ELR (cell line): ENCODE data around the gene TSC22D1.

Experiments used
- DNase-seq: peaks from one replicate; pipeline ENCODE4 v3.0.0-alpha.2; 2015; ENCODE audit warnings: low read depth

TSC22D1 gene

DNA sequence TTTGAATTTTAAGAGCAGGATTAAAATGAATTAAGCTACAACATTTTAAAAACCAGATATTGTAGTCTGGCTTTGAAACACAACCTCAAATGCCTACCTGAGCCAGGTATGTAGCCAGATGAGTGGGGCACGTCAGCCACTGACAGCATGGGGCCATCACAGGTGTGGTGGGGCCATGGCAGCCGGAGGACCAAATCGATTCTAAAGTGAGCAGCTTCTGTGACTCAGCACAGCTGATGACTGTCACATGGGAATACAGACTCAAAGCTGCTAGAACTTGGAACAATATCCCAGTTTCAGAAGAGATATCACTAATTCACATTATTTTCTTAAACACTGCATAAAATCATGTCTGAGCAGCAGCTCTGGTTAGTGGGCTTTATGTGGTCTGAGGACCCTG is 149.7 kb downstream of the TSC22D1 start:
- DNase-seq, result no peak

DNA sequence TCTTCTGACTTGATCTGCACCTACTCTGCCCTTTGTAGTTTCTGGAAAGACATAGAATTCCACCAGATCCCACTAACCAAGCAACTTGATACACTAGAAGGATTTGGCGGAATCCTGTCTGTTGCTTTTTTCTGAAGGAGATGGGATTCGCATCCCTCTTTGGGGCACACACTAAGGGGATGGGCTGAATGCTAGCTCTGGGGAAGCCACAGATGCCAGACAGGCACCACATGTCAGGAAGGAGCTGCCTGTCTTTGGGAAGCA is 150.4 kb downstream of the TSC22D1 start:
- DNase-seq, result no peak

DNA sequence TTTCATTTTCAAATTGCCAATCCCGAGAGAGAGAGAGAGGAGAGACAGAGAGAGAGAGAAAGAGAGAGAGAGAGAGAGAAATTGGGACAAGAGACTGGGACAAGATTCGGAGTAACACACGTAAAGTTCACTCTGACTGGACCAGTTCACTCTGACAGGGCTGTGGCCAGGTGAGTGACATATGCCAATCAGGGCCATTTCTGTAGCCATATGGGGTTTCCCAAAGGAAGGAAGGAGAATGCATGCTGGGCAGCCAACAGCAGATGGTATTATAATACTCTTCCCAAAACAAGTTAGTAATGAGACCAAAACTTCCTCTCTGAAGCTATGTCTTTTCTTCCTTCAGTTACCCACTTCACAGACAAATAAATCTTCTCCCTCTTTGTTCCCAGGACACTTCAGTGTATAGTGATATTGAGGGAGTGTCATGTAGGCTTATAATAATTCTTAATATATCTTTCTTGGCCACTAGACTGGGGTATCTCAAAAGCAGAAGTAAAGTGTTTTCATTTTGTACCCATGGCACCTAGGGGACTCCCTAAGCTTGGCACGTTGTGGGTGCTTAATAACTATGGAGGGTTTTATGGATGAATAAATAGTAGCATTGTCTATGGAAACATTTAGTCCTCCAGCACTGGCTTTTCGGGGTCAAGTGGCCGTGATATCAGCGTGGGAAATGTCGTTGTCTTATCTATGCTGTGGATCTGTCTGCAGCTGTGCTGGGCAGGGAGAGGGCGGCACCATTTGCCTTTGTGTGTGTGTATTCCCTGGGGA is 150.9 kb downstream of the TSC22D1 start:
- no peak for DNase-seq

DNA sequence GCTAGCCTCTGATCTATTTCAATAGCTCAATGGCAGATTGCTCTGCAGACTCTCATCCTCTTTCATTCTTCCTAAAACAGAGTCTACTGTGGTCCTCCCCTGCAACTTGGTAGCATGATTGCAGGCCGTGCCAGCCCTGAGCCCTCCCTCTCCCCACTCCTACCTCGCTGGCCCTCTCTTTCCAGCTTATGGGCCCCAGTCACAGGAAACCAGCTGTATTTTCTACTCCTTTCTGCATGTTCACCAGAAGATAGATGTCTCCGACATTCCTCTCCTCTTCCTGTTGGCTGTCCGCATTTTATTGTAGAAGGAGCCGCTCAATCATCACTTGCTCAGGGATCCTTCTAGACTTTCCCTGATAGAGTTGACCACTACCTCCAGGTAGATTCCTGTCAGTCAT is 152.3 kb downstream of the TSC22D1 start:
- DNase-seq, result no peak

DNA sequence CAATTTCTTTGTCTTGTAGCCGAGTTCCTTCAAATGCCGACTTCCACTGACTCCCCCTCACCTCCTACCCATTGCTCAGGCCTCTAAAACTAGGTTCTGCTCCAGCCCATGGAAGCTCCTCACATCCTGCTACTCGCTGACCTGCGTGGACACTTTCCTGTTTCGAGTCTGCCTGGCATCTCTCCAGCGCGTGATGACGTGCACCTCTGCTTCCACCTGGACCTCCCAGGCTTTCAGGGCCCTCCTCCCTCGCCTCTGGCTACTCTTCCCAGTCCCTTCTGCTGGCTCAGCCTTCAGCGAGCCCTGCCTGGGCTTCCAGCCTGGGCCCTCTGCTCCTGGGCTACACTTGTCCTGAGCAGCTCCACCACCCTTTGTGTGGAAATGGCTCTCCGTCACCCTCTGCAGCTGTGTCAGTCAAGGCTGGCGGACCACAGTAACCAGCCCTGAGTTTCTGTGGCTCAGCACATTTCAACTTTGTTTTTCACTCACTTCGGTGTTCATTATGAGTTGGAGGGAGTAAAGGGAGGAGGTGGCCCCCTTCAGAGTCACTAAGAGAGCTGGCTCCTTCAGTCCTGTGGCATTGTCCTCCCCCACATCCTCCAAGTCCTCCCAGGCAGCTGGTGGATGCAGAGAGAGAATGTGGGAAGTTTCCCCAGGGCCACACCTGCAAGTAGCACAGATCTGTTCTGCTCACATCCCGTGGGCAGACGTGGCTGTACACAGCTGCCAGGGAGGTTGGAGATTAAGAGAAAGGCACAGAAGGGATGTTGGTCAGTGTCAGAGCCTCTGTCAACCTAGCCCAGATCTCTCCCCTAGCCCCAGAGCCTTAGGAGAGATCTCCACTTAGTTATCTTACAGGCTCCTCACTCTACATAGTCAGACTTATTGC is 153.1 kb downstream of the TSC22D1 start:
- no peak for DNase-seq

DNA sequence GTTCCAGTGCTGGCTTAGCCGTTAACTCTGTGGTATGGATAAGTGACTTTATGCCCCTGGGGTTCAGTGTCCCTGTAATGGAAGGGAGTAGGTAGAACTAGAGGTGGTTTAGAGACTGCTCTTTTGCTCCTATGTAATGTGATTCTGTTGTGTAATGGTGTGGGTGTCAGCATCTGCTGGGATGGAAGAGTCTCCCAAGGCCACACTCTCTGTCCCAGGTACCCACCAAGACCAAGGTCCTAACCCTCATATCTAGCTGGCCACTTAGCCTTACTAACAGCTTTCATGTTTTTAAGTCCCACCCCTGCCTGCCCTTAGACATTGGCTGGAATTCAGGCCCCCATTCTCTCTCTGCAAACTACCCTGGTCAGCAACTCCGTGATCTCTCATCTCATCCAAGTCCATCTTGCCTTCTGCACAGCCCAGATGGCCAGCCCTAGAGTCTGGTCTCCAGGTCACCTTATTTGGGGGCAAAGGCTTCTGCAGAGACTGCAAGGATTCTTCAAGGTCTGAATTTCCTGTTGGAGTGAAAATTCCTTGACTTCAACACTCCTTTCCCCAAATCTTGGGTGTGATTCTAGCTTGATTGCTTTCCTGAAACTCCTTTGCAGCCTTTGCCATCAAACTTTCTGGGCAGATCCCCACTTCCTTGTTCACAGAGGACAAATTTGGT is 154.1 kb downstream of the TSC22D1 start:
- no peak for DNase-seq

DNA sequence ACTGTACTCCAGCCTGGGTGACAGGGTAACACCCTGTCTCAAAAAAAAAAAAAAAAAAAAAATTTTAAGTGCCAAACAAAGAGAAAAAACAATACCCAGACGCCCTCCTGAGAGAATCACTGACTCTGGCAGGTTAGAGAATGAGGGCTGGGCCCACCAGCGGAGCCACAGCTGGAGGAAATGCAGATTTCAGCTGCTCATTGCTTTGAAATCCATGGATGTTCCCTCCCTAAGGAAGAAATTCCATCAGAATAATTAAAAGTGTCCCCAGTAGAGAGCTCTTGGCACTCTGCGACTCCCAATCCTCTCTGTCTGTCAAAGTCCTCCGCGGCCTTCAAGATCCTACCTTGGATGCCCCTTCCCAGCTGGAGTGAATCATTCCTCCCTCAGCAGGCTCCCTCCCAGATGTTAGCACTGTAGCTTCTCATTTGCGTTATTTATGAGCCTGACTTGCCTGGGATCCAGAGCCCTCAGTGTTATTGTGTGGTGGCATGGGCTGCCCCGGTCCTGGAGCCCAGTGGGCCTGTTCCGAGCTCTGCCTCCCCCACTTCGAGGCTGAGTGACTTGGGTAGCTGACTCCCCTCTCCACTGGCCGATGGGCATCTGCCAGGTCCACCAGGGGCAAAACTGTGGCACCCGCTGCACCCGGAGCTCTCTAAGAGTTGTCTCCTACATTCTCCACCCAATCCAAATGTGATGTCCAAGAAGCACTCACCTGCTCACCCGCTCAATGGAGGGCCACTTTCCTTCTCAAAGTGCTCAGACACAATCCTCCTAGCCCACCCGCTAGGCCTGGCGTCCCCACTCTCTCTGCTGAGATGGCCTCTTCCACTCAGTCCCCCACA is 155.5 kb downstream of the TSC22D1 start:
- DNase-seq, result no peak

DNA sequence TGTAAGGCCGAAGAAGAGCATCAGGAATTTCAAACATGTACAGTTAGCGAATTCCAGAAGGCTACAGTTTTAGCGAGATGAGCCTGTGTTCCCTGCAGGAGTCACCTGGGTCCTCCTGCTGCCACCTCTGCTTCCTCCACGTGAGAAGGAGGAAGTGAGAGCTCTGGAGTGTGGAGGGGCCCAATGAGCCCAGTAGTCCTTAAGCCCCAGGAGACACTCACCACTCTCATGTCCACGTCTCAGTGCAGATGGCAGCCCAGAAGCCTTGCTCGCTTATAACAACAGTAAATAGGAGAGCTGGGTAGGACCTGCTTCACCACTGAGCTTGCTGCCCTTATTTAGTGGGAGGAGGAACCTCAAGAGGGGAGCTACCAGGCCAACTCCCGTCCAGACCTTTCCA is 158.3 kb downstream of the TSC22D1 start:
- DNase-seq, result no peak

DNA sequence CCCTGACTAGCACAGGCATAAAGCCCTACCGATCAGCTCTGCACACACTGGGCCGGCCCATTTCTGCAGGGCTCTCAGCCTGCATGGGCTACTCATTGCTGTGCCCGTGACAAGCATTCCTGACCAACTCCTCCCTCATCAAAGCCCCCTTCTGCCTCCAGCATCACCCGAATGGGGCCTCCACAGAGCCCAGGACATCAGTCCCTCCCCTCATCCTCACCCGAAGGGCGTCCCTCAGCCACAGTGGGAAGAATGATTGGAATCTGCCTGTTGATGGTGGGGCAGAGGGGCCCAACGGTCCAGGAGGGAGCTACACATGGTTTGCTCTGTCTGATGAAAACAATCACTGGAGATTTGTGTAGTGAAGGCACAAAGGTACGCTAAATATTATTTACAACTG is 158.7 kb downstream of the TSC22D1 start:
- no peak for DNase-seq

DNA sequence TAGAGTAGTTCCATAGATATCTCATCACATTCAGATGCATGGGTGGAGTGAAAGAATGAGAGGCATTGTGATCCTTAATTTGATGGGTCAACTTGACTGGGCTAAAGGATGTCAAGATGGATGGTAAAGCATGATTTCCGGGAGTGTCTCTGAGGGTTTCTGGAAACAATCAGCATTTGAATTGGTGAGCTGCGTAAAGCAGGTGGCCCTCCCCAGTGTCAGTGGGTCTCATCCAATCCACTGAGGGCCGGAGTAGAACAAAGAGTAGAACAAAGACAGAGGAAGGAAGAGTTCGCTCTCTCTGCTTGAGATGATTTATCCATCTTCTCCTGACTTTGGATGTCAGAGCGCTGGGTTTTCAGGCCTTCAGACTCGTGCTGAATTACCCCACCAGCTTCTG is 159.4 kb downstream of the TSC22D1 start:
- no peak for DNase-seq

DNA sequence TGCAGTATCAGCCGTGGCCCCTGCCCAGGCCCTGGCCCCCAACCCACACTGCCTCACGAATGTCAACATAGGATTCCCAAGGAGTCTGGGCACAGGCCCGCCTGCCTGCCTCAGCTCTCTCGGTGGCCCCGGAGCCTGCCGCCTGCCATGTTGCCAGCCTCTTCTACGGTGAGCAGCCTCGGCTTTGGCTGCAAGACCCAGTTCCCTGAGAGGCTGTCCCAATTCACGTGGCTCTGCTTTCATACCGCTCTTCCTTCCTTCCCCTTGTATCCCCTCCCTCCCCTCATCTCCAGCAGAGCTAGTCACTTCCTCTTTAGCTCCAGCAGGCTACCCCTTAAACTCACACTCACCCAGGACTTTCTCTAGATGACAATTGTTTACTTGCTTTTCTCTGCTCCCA is 159.8 kb downstream of the TSC22D1 start:
- DNase-seq, result no peak

DNA sequence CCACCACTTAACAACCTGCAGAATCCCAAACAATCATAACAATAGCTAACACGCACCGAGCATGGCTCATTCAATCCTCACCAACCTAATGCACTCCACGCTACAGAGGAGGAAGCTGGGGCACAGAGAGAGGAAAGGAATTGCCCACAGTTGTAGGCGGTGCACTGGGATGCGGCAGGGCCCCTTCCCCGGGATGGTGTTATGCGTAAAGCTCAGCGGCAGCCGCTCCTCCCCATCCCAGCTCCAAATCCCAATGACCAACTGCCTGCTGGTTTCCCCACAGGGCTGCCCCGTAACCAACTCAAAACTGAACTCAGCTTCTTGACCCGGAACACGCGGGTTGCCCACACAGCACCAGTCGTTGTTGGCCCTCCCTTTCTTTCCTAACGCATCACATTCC is 160.3 kb downstream of the TSC22D1 start:
- no peak for DNase-seq

DNA sequence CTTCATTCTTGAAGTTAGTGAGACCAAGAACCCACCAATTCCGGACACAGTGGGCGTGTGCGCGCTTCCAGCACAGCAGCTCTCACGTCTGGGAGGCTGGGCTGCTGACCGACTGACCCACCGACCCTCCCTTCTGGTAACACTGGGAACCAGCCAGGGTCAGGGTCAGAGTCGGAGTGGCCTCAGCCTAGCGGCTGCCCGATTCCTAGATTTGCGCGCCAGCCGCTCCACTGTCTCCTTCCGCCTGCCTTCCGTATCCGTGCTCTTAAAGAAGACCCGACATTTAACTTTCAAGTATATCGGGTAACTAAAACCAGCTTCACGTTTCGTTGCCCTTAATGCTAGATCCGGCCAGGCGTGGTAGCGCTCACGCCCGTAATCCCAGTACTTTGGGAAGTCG is 161.4 kb downstream of the TSC22D1 start:
- no peak for DNase-seq

DNA sequence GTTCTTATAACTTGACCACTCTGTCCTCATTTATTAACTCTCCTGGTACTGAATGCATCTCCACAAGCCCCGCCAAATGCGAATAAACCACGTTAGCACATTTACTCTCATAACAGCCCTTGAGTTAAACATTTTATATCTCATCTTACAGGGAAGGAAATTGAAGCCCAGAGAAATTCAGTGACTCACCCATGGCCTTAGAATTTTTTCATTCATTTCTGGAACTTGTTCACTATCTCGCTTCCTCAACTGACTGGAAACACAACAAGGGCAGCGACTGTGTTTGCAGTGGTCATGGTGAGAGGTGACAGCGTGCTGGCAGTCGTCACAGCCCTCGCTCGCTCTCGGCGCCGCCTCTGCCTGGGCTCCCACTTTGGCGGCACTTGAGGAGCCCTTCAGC is 163.0 kb downstream of the TSC22D1 start:
- DNase-seq, result no peak

DNA sequence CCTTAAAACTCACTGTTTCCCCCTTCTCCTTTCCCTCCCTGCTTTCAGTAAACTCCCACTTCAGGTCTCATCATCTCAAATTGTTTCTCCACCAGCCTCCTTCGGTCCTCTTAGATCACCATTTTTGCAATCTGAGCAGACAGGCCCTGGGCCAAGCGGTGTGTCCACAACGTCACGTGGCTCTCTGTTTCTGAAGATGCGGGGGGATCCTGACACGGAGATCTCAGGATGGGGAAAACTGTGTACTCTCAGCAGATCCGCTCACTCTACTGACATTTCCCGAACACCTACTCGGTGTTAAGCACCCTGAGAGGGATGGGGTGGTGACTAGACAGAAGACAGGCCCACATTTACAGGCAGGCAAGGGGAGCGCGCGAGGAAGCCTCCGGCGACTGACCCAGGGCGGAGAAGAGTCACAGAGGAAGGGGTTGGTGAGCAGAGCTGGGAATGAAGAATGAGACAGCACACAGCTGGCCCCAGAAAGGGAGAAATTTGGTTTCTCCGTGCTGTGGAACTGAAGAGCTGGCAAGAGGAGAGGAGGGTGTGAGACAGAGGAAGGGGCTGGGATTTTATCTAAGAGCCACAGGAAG is 163.7 kb downstream of the TSC22D1 start:
- no peak for DNase-seq

DNA sequence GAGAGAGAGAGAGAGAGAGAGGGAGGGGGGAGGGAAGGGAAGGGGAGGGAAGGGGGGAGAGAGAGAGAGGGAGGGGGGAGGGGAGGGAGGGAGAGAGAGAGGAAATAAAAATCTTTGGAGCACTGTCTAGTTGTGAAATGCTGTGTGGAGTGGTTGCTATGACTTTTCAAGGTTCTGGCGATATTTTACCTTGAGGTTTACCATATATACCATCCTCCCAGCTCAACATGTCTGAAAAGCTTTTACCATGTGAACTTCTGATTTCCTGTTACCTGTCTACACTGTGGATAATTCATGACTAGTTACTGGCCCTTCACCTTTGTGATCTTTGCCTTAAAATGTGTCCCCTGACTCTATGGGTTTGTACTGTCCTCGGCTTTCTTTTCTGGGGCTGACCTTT is 164.3 kb downstream of the TSC22D1 start:
- DNase-seq, result no peak

DNA sequence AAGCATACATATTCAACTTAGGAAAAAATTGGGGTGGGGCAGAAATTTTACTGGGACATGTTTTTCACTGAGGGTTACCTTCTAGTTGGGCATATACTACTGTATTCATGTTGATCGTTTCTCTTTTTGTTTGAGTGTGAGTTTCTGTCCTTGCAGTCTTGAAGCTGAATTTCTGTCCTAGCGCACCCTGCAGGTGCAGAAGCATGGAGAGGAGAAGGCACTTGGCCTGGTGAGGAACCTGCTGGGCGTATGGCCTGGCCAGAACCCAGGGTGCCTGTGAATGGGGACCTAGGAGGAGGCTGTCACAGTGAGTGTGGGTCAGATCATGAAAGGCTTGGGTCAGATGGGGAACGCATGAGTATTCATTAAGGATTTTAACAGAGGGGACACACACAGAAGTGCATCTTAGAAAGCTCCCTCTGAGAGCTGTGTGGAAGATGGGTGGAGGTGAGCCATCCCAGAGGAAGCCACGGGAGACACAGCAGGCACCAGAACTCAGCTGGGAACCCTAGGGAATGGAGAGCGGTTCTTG is 165.7 kb downstream of the TSC22D1 start:
- no peak for DNase-seq

DNA sequence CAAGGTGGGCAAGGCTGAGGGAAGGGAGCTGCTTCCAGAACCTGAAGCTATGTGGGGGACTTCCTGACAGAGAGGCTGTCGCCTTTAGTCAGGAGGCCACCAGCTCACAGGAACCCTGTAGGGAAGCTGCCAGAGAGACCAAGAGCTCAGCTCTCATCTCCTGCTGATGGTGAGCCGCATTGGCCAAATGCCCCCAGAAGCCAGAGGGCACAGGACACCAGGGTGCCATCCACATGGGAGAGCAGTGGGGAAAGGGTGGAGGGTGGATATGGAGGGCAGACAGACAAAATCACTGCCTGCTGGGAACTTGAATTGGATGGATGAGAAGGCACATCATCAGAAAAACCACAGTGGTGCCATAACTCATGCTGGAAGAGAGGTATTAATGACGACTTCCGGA is 166.5 kb downstream of the TSC22D1 start:
- no peak for DNase-seq

DNA sequence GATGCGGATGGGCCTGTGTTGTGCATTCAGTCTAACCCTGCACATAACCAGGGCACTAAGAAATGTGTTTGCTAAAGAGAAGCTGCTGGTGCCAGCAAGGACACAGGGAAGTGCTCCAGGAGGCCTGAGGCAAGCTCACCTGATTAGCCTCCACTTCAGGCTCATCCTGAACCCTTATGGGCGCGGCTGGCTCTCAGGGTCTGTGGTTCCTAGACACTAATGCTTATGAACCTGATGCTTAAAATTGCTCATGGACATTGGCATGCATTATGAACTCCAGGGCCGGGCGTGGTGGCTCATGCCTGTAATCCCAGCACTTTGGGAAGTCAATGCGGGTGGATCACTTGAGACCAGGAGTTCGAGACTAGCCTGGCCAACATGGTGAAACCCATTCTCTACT is 168.2 kb downstream of the TSC22D1 start:
- DNase-seq, result no peak

DNA sequence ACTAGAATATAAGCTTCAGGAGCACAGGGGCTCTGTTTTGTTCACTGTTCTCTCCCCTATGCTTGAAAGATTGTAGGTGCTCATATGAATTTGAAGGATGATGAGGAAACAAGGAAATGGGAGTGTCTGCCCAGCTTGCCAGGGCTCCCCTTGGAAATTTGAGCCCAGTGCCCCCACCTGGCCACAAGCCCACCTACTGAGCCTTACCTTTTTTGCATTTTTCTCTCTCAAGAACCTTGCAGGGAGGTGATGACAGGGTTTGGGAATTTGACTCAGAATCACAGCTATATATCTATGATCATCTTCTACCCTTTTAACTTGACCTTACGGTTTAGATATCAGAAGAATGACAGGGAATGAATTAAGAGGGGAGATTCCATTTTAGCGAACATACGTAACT is 168.8 kb downstream of the TSC22D1 start:
- no peak for DNase-seq

DNA sequence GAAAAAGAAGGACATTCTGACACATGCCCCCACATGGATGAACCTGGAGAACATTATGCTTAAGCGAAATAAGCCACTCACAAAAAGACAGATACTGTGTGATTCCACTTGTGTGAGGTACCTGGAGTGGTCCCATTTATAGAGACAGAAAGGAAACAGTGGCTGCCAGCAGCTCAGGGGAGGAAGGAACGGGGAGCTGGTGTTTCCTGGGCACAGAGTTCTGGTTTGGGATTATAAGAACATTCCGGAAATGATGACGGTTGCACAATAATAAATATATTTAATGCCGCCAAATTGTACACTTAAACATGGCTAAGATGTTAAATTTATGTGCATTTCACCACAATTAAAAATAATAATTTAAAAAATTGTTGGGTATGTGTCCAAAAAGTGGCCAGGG is 169.5 kb downstream of the TSC22D1 start:
- no peak for DNase-seq
